Measurements from ENCODE around the gene KLRG1. TPM values are rescaled to one million over a fixed set of nuclear protein-coding genes. Genes with fewer than 3 reads are reported as not detected.

Gene KLRG1
- total RNA-seq, 1 experiment from 2014 or later: 2.1 TPM

GRCh38 chr12:9041321-9041720, 52.0 kb downstream of the KLRG1 start:
- no peak for DNase-seq
- no peak for TF ChIP-seq CTCF (conservative IDR thresholded peaks at IDR 0.05)
- H3K9me3 Mint-ChIP-seq: no peaks in the 10 kb centered on the region

More at GRCh38 chr12:9041321-9041720, 52.0 kb downstream of the KLRG1 start:
- H3T11ph ChIP-seq (ENCODE audit: low read length): no peak overlapping the region
- H2AFZ ChIP-seq (ENCODE audit: low read length): no peak overlapping the region
- WGBS (ENCODE audit: extremely low coverage, insufficient read length, low lambda C conversion rate): no CpG with 5 or more reads among the region's 1 CpG
- no peak overlapping the region for H3K56ac ChIP-seq (ENCODE audit: insufficient read length, low read depth, low read length)
- H3K4me1 ChIP-seq (ENCODE audit: insufficient read depth, low read length): no peaks in the 10 kb centered on the region
- H3K23me2 ChIP-seq (ENCODE audit: insufficient read length, low read depth, low read length, poor library complexity, severe bottlenecking): no peaks in the 10 kb centered on the region
- H2BK12ac ChIP-seq (ENCODE audit: insufficient read length, low read depth, low read length): no peak overlapping the region
- no peaks in the 10 kb centered on the region for H3K79me1 ChIP-seq (ENCODE audit: insufficient read depth, low read depth, low read length, poor library complexity, severe bottlenecking)
- H3K27me3 ChIP-seq (ENCODE audit: insufficient read depth, low read length): no peaks in the 10 kb centered on the region
- H3K27me3 Mint-ChIP-seq (ENCODE audit: low read depth): no peaks in the 10 kb centered on the region
- no peak overlapping the region for H4K5ac ChIP-seq (ENCODE audit: insufficient read length, low read depth, low read length)
- no peak overlapping the region for H3K23ac ChIP-seq (ENCODE audit: insufficient read length, low read depth, low read length)
- H3K36me3 Mint-ChIP-seq (ENCODE audit: insufficient read depth in 1 of 3, low read depth in 3 of 3): no peaks in the 10 kb centered on the region
- no peak overlapping the region for H2AK5ac ChIP-seq (ENCODE audit: insufficient read length, low read length)
- no peak overlapping the region for H3K4ac ChIP-seq (ENCODE audit: low read depth, low read length)
- H4K91ac ChIP-seq (ENCODE audit: insufficient read length, low read depth, low read length): no peak overlapping the region
- H3K4me3 Mint-ChIP-seq: no peak overlapping the region
- H3K79me2 ChIP-seq (ENCODE audit: insufficient read depth, low read length): no peaks in the 10 kb centered on the region
- H3K4me1 Mint-ChIP-seq: peaks cover 0 to 3% of the 10 kb centered on the region in 2 experiments; a peak in 1 of 4 replicates
- no peak overlapping the region for H2BK5ac ChIP-seq (ENCODE audit: insufficient read length, low read length)
- no peak overlapping the region for H4K8ac ChIP-seq (replicated peaks; ENCODE audit: insufficient read length, low read depth, low read length)
- no peak overlapping the region for H2BK20ac ChIP-seq (ENCODE audit: low read depth, low read length, poor library complexity, severe bottlenecking)
- H4K20me1 ChIP-seq (ENCODE audit: control insufficient read depth, insufficient read depth, insufficient read length): no peaks in the 10 kb centered on the region
- no peak overlapping the region for H3K9ac ChIP-seq (ENCODE audit: extremely low read depth, insufficient read length, low read length)
- H3K27ac ChIP-seq (ENCODE audit: insufficient read length, low read depth, low read length): no peak overlapping the region
- no peak overlapping the region for H3K27ac Mint-ChIP-seq
- no peak overlapping the region for H3K4me2 ChIP-seq (ENCODE audit: insufficient read depth, insufficient read length, low read length)
- H2BK120ac ChIP-seq (ENCODE audit: low read depth, low read length, poor library complexity, severe bottlenecking): no peak overlapping the region
- no peak overlapping the region for H3K14ac ChIP-seq (ENCODE audit: insufficient read depth, low read length)
- H3K18ac ChIP-seq (ENCODE audit: insufficient read length, low read depth, low read length): no peak overlapping the region
- H3K9me3 ChIP-seq (ENCODE audit: control insufficient read depth, low read depth, low read length): no peaks in the 10 kb centered on the region
- no peak overlapping the region for H2BK15ac ChIP-seq (ENCODE audit: low read depth, low read length)
